ENCODE results near the gene DYNC2H1.

DYNC2H1 gene

DNA sequence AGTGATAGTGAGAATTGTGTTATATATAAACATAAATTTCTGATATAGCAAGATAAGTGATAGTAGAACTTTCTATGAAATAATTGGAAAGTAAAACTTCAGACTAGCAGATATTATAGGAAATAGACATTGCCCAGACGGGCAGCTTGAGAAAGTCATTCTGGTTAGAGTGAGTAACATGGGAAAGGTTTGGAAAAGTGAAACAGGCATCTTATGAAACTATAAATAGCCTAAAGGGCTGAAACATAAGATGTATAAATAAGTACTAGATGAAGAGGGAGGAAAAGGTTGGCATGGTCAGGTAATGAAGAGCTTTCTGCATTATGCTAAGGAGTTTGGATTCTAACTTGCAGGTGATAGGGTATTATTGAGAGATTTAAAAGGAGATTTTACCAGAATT is 101.3 kb downstream of the DYNC2H1 start:
- Histone ChIP-seq H3K27ac (ENCODE audit: insufficient read depth, low read depth, low read length, poor library complexity, severe bottlenecking) (no peak overlapping the region), H3K27me3 (ENCODE audit: control insufficient read depth, insufficient read depth, low read length, poor library complexity, severe bottlenecking) (no peaks in the 10 kb centered on the region), H3K4me1 (ENCODE audit: control insufficient read depth, insufficient read depth, low read length) (no peaks in the 10 kb centered on the region), H3K36me3 (ENCODE audit: control insufficient read depth, insufficient read depth, low read length) (no peaks in the 10 kb centered on the region), H3K9me3 (ENCODE audit: control insufficient read depth, low read length) (no peaks in the 10 kb centered on the region), H3K4me3 (ENCODE audit: insufficient read depth, low read depth, low read length) (no peak overlapping the region)
- 85 to 92% methylated on average over 1 of the region's 1 CpG for WGBS, 2 experiments

DNA sequence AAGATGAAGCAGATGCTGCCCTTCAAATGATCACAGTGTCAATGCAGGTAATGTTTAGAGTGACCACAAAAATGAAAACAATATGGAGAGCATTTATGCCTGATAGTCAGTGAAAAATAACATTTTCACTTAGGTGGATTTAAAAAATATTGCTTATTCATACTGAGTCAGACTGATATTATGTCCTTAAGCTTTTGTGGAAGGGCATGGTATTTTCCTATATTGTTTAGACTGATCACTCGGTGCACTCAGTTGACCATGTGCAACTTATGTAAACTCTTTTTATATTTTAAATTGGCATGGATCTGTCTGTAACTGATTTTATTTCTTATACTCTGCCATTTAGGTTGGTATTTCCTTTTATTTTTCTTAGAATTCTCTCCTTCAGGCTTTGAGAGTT is 106.6 kb downstream of the DYNC2H1 start:
- Histone ChIP-seq H3K36me3 (ENCODE audit: control insufficient read depth, insufficient read depth, low read length) (no peaks in the 10 kb centered on the region), H3K27me3 (ENCODE audit: control insufficient read depth, insufficient read depth, low read length, poor library complexity, severe bottlenecking) (no peaks in the 10 kb centered on the region), H3K27ac (ENCODE audit: insufficient read depth, low read depth, low read length, poor library complexity, severe bottlenecking) (no peak overlapping the region), H3K4me3 (ENCODE audit: insufficient read depth, low read depth, low read length) (no peak overlapping the region), H3K9me3 (ENCODE audit: control insufficient read depth, low read length) (no peaks in the 10 kb centered on the region), H3K4me1 (ENCODE audit: control insufficient read depth, insufficient read depth, low read length) (no peaks in the 10 kb centered on the region)
- 100% methylated on average over 1 of the region's 1 CpG; no CpG with 5 or more reads in 1 of the 2 experiments for WGBS, 2 experiments

DNA sequence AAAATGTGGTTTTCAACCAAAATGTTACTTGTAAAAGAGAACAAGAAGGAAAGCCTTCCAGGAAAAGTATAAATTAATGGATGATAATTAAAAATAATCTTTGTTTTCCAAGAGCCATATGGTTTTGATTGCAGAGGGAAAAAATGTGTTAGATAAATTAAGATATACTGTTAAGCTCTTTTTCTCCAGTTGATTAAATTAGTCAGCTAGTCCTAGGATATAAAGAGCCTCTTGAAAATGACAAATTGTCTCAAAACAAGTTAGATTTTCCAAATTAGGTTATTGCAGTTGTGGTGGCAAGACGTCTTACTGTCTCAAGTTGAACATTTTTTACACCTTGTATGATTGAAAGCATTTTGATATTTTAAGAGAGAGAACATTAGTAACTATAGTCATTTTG is 110.9 kb downstream of the DYNC2H1 start:
- WGBS, 2 experiments, result 75 to 100% methylated on average over 1 of the region's 1 CpG
- Histone ChIP-seq H3K27ac (ENCODE audit: insufficient read depth, low read depth, low read length, poor library complexity, severe bottlenecking) (no peak overlapping the region), H3K36me3 (ENCODE audit: control insufficient read depth, insufficient read depth, low read length) (peaks cover 9% of the 10 kb centered on the region), H3K4me1 (ENCODE audit: control insufficient read depth, insufficient read depth, low read length) (no peaks in the 10 kb centered on the region), H3K4me3 (ENCODE audit: insufficient read depth, low read depth, low read length) (no peak overlapping the region), H3K9me3 (ENCODE audit: control insufficient read depth, low read length) (no peaks in the 10 kb centered on the region), H3K27me3 (ENCODE audit: control insufficient read depth, insufficient read depth, low read length, poor library complexity, severe bottlenecking) (no peaks in the 10 kb centered on the region)

DNA sequence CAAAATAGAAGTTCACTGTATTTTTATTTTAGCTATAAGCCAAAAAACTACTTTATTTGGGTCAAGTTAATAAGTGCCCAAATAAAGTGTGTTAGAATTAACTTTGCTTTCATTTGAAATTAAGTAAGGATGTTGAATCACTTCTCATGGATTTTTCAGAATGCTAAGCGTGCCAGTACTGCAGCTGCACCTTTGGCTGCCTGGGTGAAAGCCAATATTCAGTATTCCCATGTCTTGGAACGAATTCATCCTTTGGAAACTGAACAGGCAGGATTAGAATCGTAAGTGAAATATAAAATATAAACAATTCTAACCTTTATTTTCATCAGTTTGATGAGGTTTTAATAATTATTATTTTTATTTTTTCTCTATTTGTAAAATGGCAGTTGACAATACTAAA is 113.6 kb downstream of the DYNC2H1 start:
- Histone ChIP-seq H3K36me3 (ENCODE audit: control insufficient read depth, insufficient read depth, low read length) (peaks cover 9% of the 10 kb centered on the region), H3K4me1 (ENCODE audit: control insufficient read depth, insufficient read depth, low read length) (no peaks in the 10 kb centered on the region)
- 93 to 96% methylated on average over 2 of the region's 3 CpGs for WGBS, 2 experiments

DNA sequence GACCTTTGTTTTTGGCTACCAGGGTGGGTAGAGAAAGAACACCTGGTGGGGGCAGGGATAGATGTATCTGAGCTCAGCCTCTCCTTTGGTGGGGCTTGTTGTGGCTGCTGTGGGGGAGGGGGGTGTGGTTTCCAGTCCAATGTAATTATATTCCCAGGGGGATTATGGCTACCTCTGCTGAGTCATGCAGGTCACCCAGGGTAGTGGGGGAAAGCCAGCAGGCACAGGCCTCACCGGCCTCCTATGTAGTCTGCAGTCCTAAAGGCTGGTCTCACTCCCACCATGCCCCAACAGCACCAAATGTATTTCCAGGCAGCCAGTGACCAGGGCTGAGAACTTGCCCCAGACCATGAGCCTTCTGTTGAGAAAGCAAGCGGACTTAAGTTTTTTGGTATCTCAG is 119.6 kb downstream of the DYNC2H1 start:
- Histone ChIP-seq H3K27ac (ENCODE audit: insufficient read depth, low read depth, low read length, poor library complexity, severe bottlenecking) (no peak overlapping the region), H3K4me1 (ENCODE audit: control insufficient read depth, insufficient read depth, low read length) (no peaks in the 10 kb centered on the region), H3K4me3 (ENCODE audit: insufficient read depth, low read depth, low read length) (no peak overlapping the region), H3K27me3 (ENCODE audit: control insufficient read depth, insufficient read depth, low read length, poor library complexity, severe bottlenecking) (no peaks in the 10 kb centered on the region), H3K36me3 (ENCODE audit: control insufficient read depth, insufficient read depth, low read length) (no peaks in the 10 kb centered on the region), H3K9me3 (ENCODE audit: control insufficient read depth, low read length) (no peaks in the 10 kb centered on the region)
- 88 to 94% methylated on average over 2 of the region's 2 CpGs for WGBS, 2 experiments

More for the DNA sequence above, 113.6 kb downstream of the DYNC2H1 start:
- no peak overlapping the region for H3K4me3 ChIP-seq (ENCODE audit: insufficient read depth, low read depth, low read length)
- no peak overlapping the region for H3K27ac ChIP-seq (ENCODE audit: insufficient read depth, low read depth, low read length, poor library complexity, severe bottlenecking)
- H3K9me3 ChIP-seq (ENCODE audit: control insufficient read depth, low read length), result no peaks in the 10 kb centered on the region
- H3K27me3 ChIP-seq (ENCODE audit: control insufficient read depth, insufficient read depth, low read length, poor library complexity, severe bottlenecking), result no peaks in the 10 kb centered on the region

DNA sequence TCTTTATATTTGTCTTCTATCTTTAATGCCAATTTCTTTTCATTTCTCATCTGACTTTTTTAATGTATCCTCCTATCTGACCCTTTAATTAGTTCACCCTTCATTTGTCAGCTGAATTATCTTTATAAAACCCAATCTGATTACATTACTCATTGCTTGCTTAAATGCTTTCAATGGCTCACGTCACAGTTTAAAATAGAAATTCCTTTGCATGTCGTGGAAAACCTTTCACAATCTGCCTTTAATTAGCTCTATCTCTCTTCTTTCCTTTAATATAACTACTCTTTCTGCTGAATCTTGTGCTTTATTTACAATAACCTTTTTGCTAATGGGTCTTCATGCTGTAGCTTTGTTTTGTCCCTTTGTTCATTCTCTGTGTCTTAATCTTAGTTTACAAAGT is 125.7 kb downstream of the DYNC2H1 start:
- no peak overlapping the region for H3K27ac ChIP-seq (ENCODE audit: insufficient read depth, low read depth, low read length, poor library complexity, severe bottlenecking)
- H3K36me3 ChIP-seq (ENCODE audit: control insufficient read depth, insufficient read depth, low read length), result no peaks in the 10 kb centered on the region
- H3K4me3 ChIP-seq (ENCODE audit: insufficient read depth, low read depth, low read length), result no peak overlapping the region
- H3K9me3 ChIP-seq (ENCODE audit: control insufficient read depth, low read length), result no peaks in the 10 kb centered on the region
- no peaks in the 10 kb centered on the region for H3K4me1 ChIP-seq (ENCODE audit: control insufficient read depth, insufficient read depth, low read length)
- WGBS, 2 experiments, result 76 to 86% methylated on average over 2 of the region's 2 CpGs
- no peaks in the 10 kb centered on the region for H3K27me3 ChIP-seq (ENCODE audit: control insufficient read depth, insufficient read depth, low read length, poor library complexity, severe bottlenecking)

DNA sequence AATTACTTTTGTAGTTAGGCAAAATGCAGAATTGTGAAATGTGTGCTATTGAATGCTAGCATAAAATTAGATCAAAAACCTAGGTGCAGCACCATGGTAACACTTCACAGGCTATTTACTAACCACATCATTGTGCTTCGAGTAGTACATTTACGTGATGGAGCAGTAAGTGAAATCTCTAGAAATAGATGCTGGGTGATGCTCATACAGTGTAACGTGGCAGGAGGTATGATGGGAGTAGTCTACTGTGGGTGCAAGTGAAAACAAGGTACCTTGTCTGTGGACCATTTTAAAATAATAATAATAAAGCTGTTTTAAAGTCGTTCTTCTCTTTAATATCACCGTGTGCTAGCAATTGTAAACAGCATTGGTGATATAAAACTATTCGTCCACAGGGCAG is 132.3 kb downstream of the DYNC2H1 start:
- 92 to 96% methylated on average over 3 to 6 of the region's 6 CpGs for WGBS, 2 experiments
- H3K27ac ChIP-seq (ENCODE audit: insufficient read depth, low read depth, low read length, poor library complexity, severe bottlenecking), result no peak overlapping the region
- H3K27me3 ChIP-seq (ENCODE audit: control insufficient read depth, insufficient read depth, low read length, poor library complexity, severe bottlenecking), result no peaks in the 10 kb centered on the region

DNA sequence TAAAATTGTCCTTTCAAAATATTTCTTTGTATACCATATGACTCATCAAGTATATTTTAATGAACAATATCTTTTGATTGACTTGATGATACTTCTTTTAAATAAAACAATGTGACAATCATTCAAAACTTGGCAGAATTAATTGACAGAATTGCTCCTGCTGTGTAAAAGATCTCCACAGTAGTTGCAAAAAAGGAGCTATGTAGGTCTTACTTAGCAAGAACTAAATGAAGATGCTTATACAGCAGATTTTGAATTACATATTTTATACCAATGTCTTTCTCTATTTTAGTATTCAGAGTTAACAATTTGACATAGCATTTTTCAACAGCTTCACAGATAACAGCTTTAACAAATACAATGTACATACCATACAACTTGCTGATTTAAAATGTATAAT is 144.9 kb downstream of the DYNC2H1 start:
- Histone ChIP-seq H3K4me1 (ENCODE audit: control insufficient read depth, insufficient read depth, low read length) (no peaks in the 10 kb centered on the region), H3K27ac (ENCODE audit: insufficient read depth, low read depth, low read length, poor library complexity, severe bottlenecking) (no peak overlapping the region), H3K9me3 (ENCODE audit: control insufficient read depth, low read length) (no peaks in the 10 kb centered on the region), H3K27me3 (ENCODE audit: control insufficient read depth, insufficient read depth, low read length, poor library complexity, severe bottlenecking) (no peaks in the 10 kb centered on the region), H3K36me3 (ENCODE audit: control insufficient read depth, insufficient read depth, low read length) (no peaks in the 10 kb centered on the region), H3K4me3 (ENCODE audit: insufficient read depth, low read depth, low read length) (no peak overlapping the region)

More for the DNA sequence above, 132.3 kb downstream of the DYNC2H1 start:
- Histone ChIP-seq H3K4me3 (ENCODE audit: insufficient read depth, low read depth, low read length) (no peak overlapping the region), H3K9me3 (ENCODE audit: control insufficient read depth, low read length) (no peaks in the 10 kb centered on the region), H3K4me1 (ENCODE audit: control insufficient read depth, insufficient read depth, low read length) (no peaks in the 10 kb centered on the region), H3K36me3 (ENCODE audit: control insufficient read depth, insufficient read depth, low read length) (peaks cover 11% of the 10 kb centered on the region)

DNA sequence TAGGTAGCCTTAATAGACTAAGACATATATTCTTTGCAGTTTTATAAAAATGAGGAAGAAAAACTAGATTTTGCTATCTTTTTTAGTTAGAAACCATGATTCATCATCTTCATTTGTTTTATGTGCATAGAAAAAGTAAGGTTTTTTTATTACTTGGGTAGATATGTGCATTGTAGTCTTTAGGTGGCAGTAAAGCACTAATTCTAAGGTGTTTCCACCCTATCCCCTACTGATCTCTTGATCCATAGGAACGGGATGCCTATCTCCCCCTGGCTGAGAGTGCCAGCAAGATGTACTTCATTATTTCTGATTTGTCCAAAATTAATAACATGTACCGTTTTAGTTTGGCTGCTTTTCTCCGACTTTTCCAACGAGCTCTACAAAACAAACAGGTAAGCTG is 148.1 kb downstream of the DYNC2H1 start:
- no peaks in the 10 kb centered on the region for H3K9me3 ChIP-seq (ENCODE audit: control insufficient read depth, low read length)
- no peaks in the 10 kb centered on the region for H3K27me3 ChIP-seq (ENCODE audit: control insufficient read depth, insufficient read depth, low read length, poor library complexity, severe bottlenecking)
- H3K27ac ChIP-seq (ENCODE audit: insufficient read depth, low read depth, low read length, poor library complexity, severe bottlenecking), result no peak overlapping the region
- H3K36me3 ChIP-seq (ENCODE audit: control insufficient read depth, insufficient read depth, low read length), result peaks cover 4% of the 10 kb centered on the region
- no peaks in the 10 kb centered on the region for H3K4me1 ChIP-seq (ENCODE audit: control insufficient read depth, insufficient read depth, low read length)
- 84 to 87% methylated on average over 4 of the region's 4 CpGs for WGBS, 2 experiments
- no peak overlapping the region for H3K4me3 ChIP-seq (ENCODE audit: insufficient read depth, low read depth, low read length)

DNA sequence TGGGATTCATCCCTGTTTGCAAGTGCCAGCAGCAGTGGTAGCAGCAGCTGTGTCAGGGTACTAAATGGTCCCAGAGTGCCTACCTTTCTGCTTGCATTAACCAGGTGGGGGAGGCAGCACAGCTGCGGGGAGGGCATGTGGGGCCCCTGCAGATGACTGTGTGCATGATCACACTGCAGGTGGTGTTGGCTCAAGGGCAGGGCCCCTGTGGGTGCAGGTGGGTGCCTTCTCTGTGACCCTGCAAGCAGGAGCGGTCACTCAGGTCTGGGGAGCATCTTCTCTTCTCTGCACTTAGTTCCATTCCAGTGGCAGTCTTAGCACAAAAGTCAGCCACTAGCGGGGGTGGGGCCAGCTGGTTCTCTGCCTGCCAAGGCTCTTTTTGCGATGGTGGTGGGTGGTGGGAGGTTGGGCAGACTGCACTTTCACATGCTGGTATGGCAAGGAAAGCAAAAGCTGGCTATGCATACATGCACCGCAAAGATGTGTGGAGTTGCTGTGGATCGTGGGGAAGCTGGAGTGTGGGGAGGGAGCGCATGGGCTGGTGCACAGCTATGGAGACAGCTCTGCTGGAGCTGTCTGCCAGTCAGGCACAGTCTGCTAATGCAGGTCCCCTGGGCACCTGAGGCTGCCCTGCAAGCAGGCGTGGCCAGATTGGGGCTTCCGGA is 157.1 kb downstream of the DYNC2H1 start:
- no peaks in the 10 kb centered on the region for H3K4me1 ChIP-seq (ENCODE audit: control insufficient read depth, insufficient read depth, low read length)
- peaks cover 4% of the 10 kb centered on the region for H3K36me3 ChIP-seq (ENCODE audit: control insufficient read depth, insufficient read depth, low read length)
- H3K9me3 ChIP-seq (ENCODE audit: control insufficient read depth, low read length), result no peaks in the 10 kb centered on the region
- no peak overlapping the region for H3K27ac ChIP-seq (ENCODE audit: insufficient read depth, low read depth, low read length, poor library complexity, severe bottlenecking)
- no peak overlapping the region for H3K4me3 ChIP-seq (ENCODE audit: insufficient read depth, low read depth, low read length)
- H3K27me3 ChIP-seq (ENCODE audit: control insufficient read depth, insufficient read depth, low read length, poor library complexity, severe bottlenecking), result no peaks in the 10 kb centered on the region
- 93 to 95% methylated on average over 9 of the region's 9 CpGs for WGBS, 2 experiments

DNA sequence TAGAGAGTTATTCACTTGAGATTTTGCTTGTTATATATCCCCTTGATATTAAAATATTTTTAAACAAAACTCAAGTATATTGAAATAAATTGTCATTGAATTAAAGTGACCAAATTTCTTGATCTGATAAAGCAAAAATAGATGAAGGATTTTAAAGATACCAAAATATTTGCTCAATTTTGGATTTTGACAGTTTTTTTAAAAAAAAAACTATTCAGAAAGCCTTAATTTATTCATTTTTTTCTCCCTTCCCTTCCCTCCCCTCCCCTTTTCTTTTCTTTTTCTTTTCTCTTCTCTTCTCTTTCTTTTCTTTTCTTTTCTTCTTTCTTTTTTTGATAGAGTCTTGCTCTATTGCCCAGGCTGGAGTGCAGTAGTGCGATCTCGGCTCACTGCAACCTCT is 163.7 kb downstream of the DYNC2H1 start:
- Histone ChIP-seq H3K9me3 (ENCODE audit: control insufficient read depth, low read length) (no peaks in the 10 kb centered on the region), H3K27me3 (ENCODE audit: control insufficient read depth, insufficient read depth, low read length, poor library complexity, severe bottlenecking) (no peaks in the 10 kb centered on the region), H3K36me3 (ENCODE audit: control insufficient read depth, insufficient read depth, low read length) (no peaks in the 10 kb centered on the region), H3K4me3 (ENCODE audit: insufficient read depth, low read depth, low read length) (no peak overlapping the region), H3K27ac (ENCODE audit: insufficient read depth, low read depth, low read length, poor library complexity, severe bottlenecking) (no peak overlapping the region), H3K4me1 (ENCODE audit: control insufficient read depth, insufficient read depth, low read length) (no peaks in the 10 kb centered on the region)
- WGBS, 2 experiments, result 87 to 96% methylated on average over 2 of the region's 2 CpGs

All from ectodermal cell (in vitro differentiated cells).